Psoas muscle (tissue), 8 donors: ENCODE data around the gene PSMD4. TPM values are rescaled to one million over a fixed set of nuclear protein-coding genes. Genes with fewer than 3 reads are reported as not detected.

ENCODE experiments used
- ATAC-seq, 4 donors: fragments of 200-7000 bp; cut with Tn5 transposase; one replicate each; pipeline ENCODE4 v1.9.1; 2020; ENCODE audit warnings: moderate library complexity in 3 of 4, mild to moderate bottlenecking in 2 of 4
- DNase-seq, 2 donors: peaks; one replicate each; pipeline ENCODE4 v3.0.0-alpha.2; 2020
- H3K27ac ChIP-seq: fragments of 200-600 bp; one replicate; pipeline ENCODE4 v1.8.0; 2022
- H3K27me3 ChIP-seq, 3 donors: fragments of 200-600 bp in 1 of 3; one replicate each; pipeline versions ENCODE4 v1.6.1 to v1.8.0; 2013 to 2022; ENCODE audit warnings: low read length in 2 of 3, mild to moderate bottlenecking in 2 of 3, moderate library complexity in 1 of 3; ENCODE audit not compliant: insufficient read depth in 3 of 3
- H3K36me3 ChIP-seq, 2 donors: fragments of 200-600 bp in 1 of 2; one replicate each; pipeline versions ENCODE4 v1.6.1 to v1.8.0; 2013 to 2022; ENCODE audit warnings: low read depth in 1 of 2, mild to moderate bottlenecking in 1 of 2, moderate library complexity in 1 of 2; ENCODE audit not compliant: insufficient read depth in 1 of 2
- H3K4me1 ChIP-seq: fragments of 200-600 bp; one replicate; pipeline ENCODE4 v1.8.0; 2022
- H3K4me3 ChIP-seq: fragments of 200-600 bp; one replicate; pipeline ENCODE4 v1.8.0; 2022; ENCODE audit warnings: mild to moderate bottlenecking
- H3K9me3 ChIP-seq: fragments of 200-600 bp; one replicate; pipeline ENCODE4 v1.8.0; 2022
- WGBS, 3 donors: extraction: QIAGEN DNeasy Blood & Tissue Kit; methylation state at CpG; one replicate each; pipeline versions ENCODE4 v1.1.6 to v1.1.7; 2013; 5-methylcytosine and 5-hydroxymethylcytosine counted together
- intact Hi-C, 2 donors: fragments of 100-400 bp; cut with DNase I; formaldehyde crosslinking; loops; one replicate each; pipeline versions ENCODE4 v1.11.0 to v1.14.2; 2022
- polyA plus RNA-seq, 3 donors: library from polyadenylated mRNA; stranded (reverse); fragments of 200-250 nt; gene quantifications; one replicate each; pipeline ENCODE4 v1.2.3, GENCODE V29; 2013
- total RNA-seq, 4 donors: library from RNA; stranded (reverse); fragmentation: NEBNext Ultra II Directional in 2 of 4; extraction: Animal tissue kit (Norgen Biotek cat#: 25700) in 2 of 4; gene quantifications; one replicate each; pipeline versions ENCODE4 v1.2.1 to v1.2.4, GENCODE V29; 2021 to 2023
- TF ChIP-seq, protein P1 (sequence below): fragments of 200-600 bp; IDR thresholded peaks from one replicate; pipeline ENCODE4 v1.8.0; 2022; ENCODE audit warnings: antibody characterized with exemption
- donor health status: healthy with polysubstance abuse.
- donor health status: DM: no; HTN: no; CAD: no; lungs with moderate emphysema.
- donor health status: Bipolar disorder and iron deficiency.
- donor health status: healthy.
- donor health status: DM: yes; HTN: yes; CAD: no.
- donor health status: DM: no; HTN: no; CAD: no.
- donor health status: DM: no; HTN: no; CAD: no.
- donor health status: DM: yes; HTN: yes; CAD: no.

Gene PSMD4
- total and polyA plus RNA-seq, 7 donors = 208 to 486 (median 298) TPM

- no peak overlapping the region for H3K4me3 ChIP-seq
- no peaks in the 10 kb centered on the region for H3K27me3 ChIP-seq
- H3K9me3 ChIP-seq = no peaks in the 10 kb centered on the region
- DNase-seq = no peak
- peak in 2 of 4 donors; percentile 8 to 13 for ATAC-seq
- WGBS, 3 donors = 78 to 82% (median 80%) methylated on average over 4 of the region's 4 CpGs
- H3K27ac ChIP-seq = peak overlapping the region; percentile 71
- TF ChIP-seq, protein P1, sequence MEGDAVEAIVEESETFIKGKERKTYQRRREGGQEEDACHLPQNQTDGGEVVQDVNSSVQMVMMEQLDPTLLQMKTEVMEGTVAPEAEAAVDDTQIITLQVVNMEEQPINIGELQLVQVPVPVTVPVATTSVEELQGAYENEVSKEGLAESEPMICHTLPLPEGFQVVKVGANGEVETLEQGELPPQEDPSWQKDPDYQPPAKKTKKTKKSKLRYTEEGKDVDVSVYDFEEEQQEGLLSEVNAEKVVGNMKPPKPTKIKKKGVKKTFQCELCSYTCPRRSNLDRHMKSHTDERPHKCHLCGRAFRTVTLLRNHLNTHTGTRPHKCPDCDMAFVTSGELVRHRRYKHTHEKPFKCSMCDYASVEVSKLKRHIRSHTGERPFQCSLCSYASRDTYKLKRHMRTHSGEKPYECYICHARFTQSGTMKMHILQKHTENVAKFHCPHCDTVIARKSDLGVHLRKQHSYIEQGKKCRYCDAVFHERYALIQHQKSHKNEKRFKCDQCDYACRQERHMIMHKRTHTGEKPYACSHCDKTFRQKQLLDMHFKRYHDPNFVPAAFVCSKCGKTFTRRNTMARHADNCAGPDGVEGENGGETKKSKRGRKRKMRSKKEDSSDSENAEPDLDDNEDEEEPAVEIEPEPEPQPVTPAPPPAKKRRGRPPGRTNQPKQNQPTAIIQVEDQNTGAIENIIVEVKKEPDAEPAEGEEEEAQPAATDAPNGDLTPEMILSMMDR = no peak
- intact Hi-C loops = loop anchor here in 1 of 2 donors (5.0 kb wide), 1 partner anchor 36 kb away; no protein-coding TSS in a partner anchor
- peaks cover 12 to 100% of the 10 kb centered on the region in 2 donors for H3K36me3 ChIP-seq
- H3K4me1 ChIP-seq = peaks cover 18% of the 10 kb centered on the region
Observed at GRCh38 chr1:151237678-151238466, 16.7 kb upstream of the PSMD4 start.

DNA sequence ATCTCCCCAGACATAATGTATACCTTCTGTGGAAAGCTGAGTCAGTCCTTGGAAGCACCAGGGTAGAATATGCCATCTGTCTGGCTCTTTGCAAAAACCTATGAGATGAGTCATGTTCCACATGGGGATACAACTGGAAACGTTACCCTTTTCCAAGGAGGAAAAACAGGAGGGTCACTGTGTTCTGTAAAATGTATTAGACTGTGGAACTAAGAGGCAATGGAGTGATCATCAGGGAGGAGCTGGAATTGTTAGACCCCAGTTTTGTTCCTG lies 16.1 kb upstream of the PSMD4 start:
- no peak overlapping the region for H3K4me3 ChIP-seq
- intact Hi-C loops = loop anchor here in 1 of 2 donors (5.0 kb wide), 1 partner anchor 36 kb away; no protein-coding TSS in a partner anchor
- no peaks in the 10 kb centered on the region for H3K27me3 ChIP-seq
- H3K9me3 ChIP-seq = no peaks in the 10 kb centered on the region
- 13 to 18% (median 17%) methylated on average over 1 of the region's 1 CpG for WGBS, 3 donors
- peaks cover 12 to 100% of the 10 kb centered on the region in 2 donors for H3K36me3 ChIP-seq
- TF ChIP-seq, protein P1 = no peak
- H3K27ac ChIP-seq = peak overlapping the region; percentile 71
- DNase-seq (no peak), ATAC-seq (peak; percentile 92 to 95 (median 94))
- peaks cover 18% of the 10 kb centered on the region for H3K4me1 ChIP-seq

GRCh38 chr1:151242442-151242841 lies 12.1 kb upstream of the PSMD4 start:
- TF ChIP-seq, protein P1 = no peak
- Histone ChIP-seq H3K27ac (no peak overlapping the region), H3K4me1 (peaks cover 17% of the 10 kb centered on the region), H3K36me3 (peaks cover 6 to 100% of the 10 kb centered on the region in 2 donors), H3K9me3 (no peaks in the 10 kb centered on the region), H3K27me3 (no peaks in the 10 kb centered on the region), H3K4me3 (no peak overlapping the region)
- intact Hi-C loops = loop anchor here (10.0 kb wide), 1 partner anchor 148 kb away; no protein-coding TSS in a partner anchor
- 90 to 95% (median 94%) methylated on average over 2 of the region's 2 CpGs for WGBS, 3 donors
- no peak for ATAC-seq
- no peak for DNase-seq

- DNase-seq (no peak), ATAC-seq (no peak)
- Histone ChIP-seq H3K36me3 (peaks cover 12 to 100% of the 10 kb centered on the region in 2 donors), H3K4me3 (no peak overlapping the region), H3K27me3 (no peaks in the 10 kb centered on the region), H3K4me1 (peaks cover 3% of the 10 kb centered on the region), H3K9me3 (no peaks in the 10 kb centered on the region), H3K27ac (no peak overlapping the region)
- 71 to 84% (median 81%) methylated on average over 5 of the region's 5 CpGs for WGBS, 3 donors
- TF ChIP-seq, protein P1 = no peak
- intact Hi-C loops = loop anchor here (10.0 kb wide), 1 partner anchor 149 kb away; no protein-coding TSS in a partner anchor
Observed at GRCh38 chr1:151243683-151244216, 10.8 kb upstream of the PSMD4 start.
